Measurements from ENCODE around the gene ATG13.

DNA sequence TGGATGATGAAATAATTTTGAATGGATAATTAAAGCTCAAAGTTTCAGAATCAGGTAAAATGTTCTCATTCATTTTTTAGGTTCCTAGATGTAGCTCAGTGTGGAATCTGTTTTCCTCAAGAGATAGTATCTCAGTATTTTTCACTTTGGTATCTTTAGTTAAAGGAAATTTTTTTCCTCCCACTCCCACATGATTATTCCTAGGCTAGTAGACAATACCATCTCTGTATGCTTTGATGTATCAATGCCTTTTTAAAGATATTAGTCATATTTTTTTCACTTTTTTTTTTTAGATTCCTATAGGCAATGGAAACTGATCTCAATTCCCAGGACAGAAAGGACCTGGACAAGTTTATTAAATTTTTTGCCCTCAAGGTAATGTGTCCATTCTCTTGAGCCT lies 26.6 kb downstream of the ATG13 start:
- TF ChIP-seq SP1 (IDR thresholded peaks at IDR 0.05) = no peak
- TF ChIP-seq CTCF (IDR thresholded peaks at IDR 0.05; ENCODE audit: low read depth, low read length, missing input control) = no peak
- no peak for TF ChIP-seq RXRA (IDR thresholded peaks at IDR 0.05)
- TF ChIP-seq RAD21 (IDR thresholded peaks at IDR 0.05) = no peak
- TF ChIP-seq FOXA1 (IDR thresholded peaks at IDR 0.05) = no peak
- TF ChIP-seq ZBTB33 (IDR thresholded peaks at IDR 0.05) = no peak
- TF ChIP-seq TAF1 (conservative IDR thresholded peaks at IDR 0.05) = no peak

Measured in liver (tissue), 3 donors.